Right lobe of liver (tissue), 6 donors: Measurements from ENCODE around the gene MARF1. TPM values are rescaled to one million over a fixed set of nuclear protein-coding genes. Genes with fewer than 3 reads are reported as not detected.

Experiments
- ATAC-seq, 4 donors: fragments of 200-7000 bp; cut with Tn5 transposase; one replicate each; pipeline ENCODE4 v1.9.1; 2020; ENCODE audit warnings: mild to moderate bottlenecking in 4 of 4, moderate library complexity in 4 of 4
- DNase-seq, 3 donors: peaks; one replicate each; pipeline ENCODE4 v3.0.0-alpha.2; 2020
- H3K27ac ChIP-seq, 3 donors: fragments of 200-600 bp; one replicate each; pipeline ENCODE4 v1.8.0; 2022
- H3K27me3 ChIP-seq, 2 donors: fragments of 200-600 bp; one replicate each; pipeline ENCODE4 v1.8.0; 2022
- H3K36me3 ChIP-seq, 4 donors: fragments of 200-600 bp; sonication (generic) in 1 of 4; one replicate each; pipeline versions ENCODE4 v1.5.1 to v1.8.0; 2017 to 2022; ENCODE audit warnings: control low read depth in 1 of 4
- H3K4me1 ChIP-seq, 4 donors: fragments of 200-600 bp; sonication (generic) in 1 of 4; one replicate each; pipeline versions ENCODE4 v1.5.1 to v1.8.0; 2017 to 2022; ENCODE audit warnings: control low read depth in 1 of 4
- H3K4me3 ChIP-seq, 3 donors: fragments of 200-600 bp; one replicate each; pipeline ENCODE4 v1.8.0; 2022
- H3K9me3 ChIP-seq, 4 donors: fragments of 200-600 bp; sonication (generic) in 1 of 4; one replicate each; pipeline versions ENCODE4 v1.5.1 to v1.8.0; 2017 to 2022; ENCODE audit warnings: control low read depth in 1 of 4
- CTCF ChIP-seq, 4 donors: fragments of 200-600 bp in 3 of 4; fragments of 450-650 bp in 1 of 4; IDR thresholded peaks; one replicate each; pipeline versions ENCODE4 v1.5.1 to v1.8.0; 2016 to 2022; ENCODE audit warnings: antibody characterized with exemption in 4 of 4, mild to moderate bottlenecking in 2 of 4
- POLR2A ChIP-seq: fragments of 450-650 bp; IDR thresholded peaks from one replicate; pipeline ENCODE4 v1.6.1; 2017; ENCODE audit warnings: antibody characterized with exemption, mild to moderate bottlenecking
- WGBS: methylation state at CpG from one replicate; pipeline ENCODE4 v1.1.6; 2018; ENCODE audit warnings: low coverage, low lambda C conversion rate; ENCODE audit not compliant: insufficient coverage; ENCODE audit errors: missing lambda C conversion rate; 5-methylcytosine and 5-hydroxymethylcytosine counted together
- intact Hi-C, 2 donors: fragments of 100-400 bp; cut with DNase I; formaldehyde crosslinking; loops; one replicate each; pipeline versions ENCODE4 v1.11.2 to v1.14.1; 2022
- total RNA-seq, 6 experiments: library from RNA; depleted of rRNA in 2 of 6; stranded (reverse); fragments of >200 nt in 2 of 6; fragmentation: NEBNext Ultra II Directional in 3 of 6; extraction: Animal tissue kit (Norgen Biotek cat#: 25700) in 3 of 6; gene quantifications; one replicate each; pipeline versions ENCODE4 v1.1.0 to v1.2.4, GENCODE V29; 2016 to 2023
- donor health status: DM: no; HTN: yes; CAD: no.
- donor health status: DM: no; HTN: no; CAD: no.
- donor health status: DM: no; HTN: no; CAD: no.
- donor health status: DM: no; HTN: yes; CAD: no.
- donor health status: DM: no; HTN: yes; CAD: no.

MARF1 gene
- total RNA-seq, 6 experiments from 2014 or later: 17.2 to 44.2 (median 31.2) TPM

GRCh38 chr16:15653227-15653626 is 10.3 kb upstream of the MARF1 start:
- Histone ChIP-seq H3K4me3 (no peak overlapping the region), H3K4me1 (no peaks in the 10 kb centered on the region), H3K27me3 (no peaks in the 10 kb centered on the region), H3K36me3 (no peaks in the 10 kb centered on the region), H3K9me3 (no peaks in the 10 kb centered on the region), H3K27ac (no peak overlapping the region)
- TF ChIP-seq POLR2A (no peak), CTCF (IDR thresholded peaks at IDR 0.05) (no peak)
- DNase-seq: no peak
- intact Hi-C loops: no loop called here
- WGBS: 19% methylated on average over 4 of the region's 4 CpGs
- ATAC-seq: peak in 1 of 4 donors; percentile 5

DNA sequence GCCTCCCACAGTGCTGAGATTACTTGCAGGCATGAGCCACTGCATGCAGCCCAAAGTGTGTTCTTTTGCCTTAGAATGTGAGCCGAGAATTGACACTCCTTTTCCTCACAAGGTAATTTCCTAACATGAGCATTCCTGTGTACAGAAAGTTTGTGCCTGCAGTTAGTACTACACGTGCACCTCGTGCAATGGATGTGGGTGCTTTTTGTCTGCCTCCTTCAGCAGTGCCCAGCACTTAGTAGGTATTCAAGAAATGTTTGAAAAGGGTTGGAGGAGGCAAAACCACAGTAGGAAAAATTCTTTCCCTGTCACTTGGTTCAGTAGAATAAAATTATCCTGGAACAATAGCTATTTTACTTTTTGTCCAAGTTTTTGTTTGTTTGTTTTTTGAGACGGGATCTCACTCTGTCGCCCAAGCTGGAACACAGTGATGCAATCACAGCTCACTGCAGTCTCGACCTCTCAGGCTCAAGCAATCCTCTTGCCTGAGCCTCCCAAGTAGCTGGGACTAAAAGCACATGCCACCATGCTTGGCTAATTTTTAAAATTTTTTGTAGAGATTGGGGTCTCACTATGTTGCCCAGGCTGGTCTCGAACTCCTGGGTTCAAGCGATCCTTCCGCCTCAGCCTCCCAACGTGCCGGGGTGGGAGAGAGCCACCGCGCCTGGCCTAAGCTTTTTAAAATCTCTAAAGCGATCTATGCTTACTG is 9.5 kb upstream of the MARF1 start:
- no peaks in the 10 kb centered on the region for H3K9me3 ChIP-seq
- H3K27ac ChIP-seq: no peak overlapping the region
- 84% methylated on average over 14 of the region's 14 CpGs for WGBS
- ATAC-seq (no peak), DNase-seq (no peak)
- TF ChIP-seq POLR2A (no peak), CTCF (IDR thresholded peaks at IDR 0.05) (no peak)
- intact Hi-C loops: no loop called here
- no peak overlapping the region for H3K4me3 ChIP-seq
- no peaks in the 10 kb centered on the region for H3K27me3 ChIP-seq
- no peaks in the 10 kb centered on the region for H3K36me3 ChIP-seq
- H3K4me1 ChIP-seq: no peaks in the 10 kb centered on the region

- no peaks in the 10 kb centered on the region for H3K9me3 ChIP-seq
- TF ChIP-seq CTCF (IDR thresholded peaks at IDR 0.05): no peak
- TF ChIP-seq POLR2A: no peak
- DNase-seq (peak in 2 of 3 donors; percentile 40 to 63), ATAC-seq (peak; percentile 3 to 34 (median 20))
- no peaks in the 10 kb centered on the region for H3K27me3 ChIP-seq
- WGBS: 7% methylated on average over 17 of the region's 18 CpGs
- no peaks in the 10 kb centered on the region for H3K36me3 ChIP-seq
- H3K27ac ChIP-seq: peak overlapping the region; percentile 79 to 84 (median 82)
- intact Hi-C loops: no loop called here
- no peaks in the 10 kb centered on the region for H3K4me1 ChIP-seq
- H3K4me3 ChIP-seq: peak overlapping the region; percentile 63 to 97 (median 87)
Observed at GRCh38 chr16:15650698-15651171, 7.8 kb upstream of the MARF1 start.

- peak within 1 kb of the TSS; percentile 63 to 97 (median 87) for H3K4me3 ChIP-seq
- no peaks in the 10 kb centered on the region for H3K27me3 ChIP-seq
- H3K27ac ChIP-seq: peak within 1 kb of the TSS; percentile 79 to 84 (median 82)
- under 1% methylated on average over 27 of the region's 71 CpGs for WGBS
- DNase-seq (peak; percentile 93 to 95 (median 95)), ATAC-seq (peak; percentile 98 to 100 (median 100))
- TF ChIP-seq POLR2A (peak; percentile 80), CTCF (IDR thresholded peaks at IDR 0.05) (peak in 1 of 4 donors; percentile 5)
- H3K4me1 ChIP-seq: no peaks in the 10 kb centered on the region
- intact Hi-C loops: no loop called here
- H3K36me3 ChIP-seq: no peaks in the 10 kb centered on the region
- no peaks in the 10 kb centered on the region for H3K9me3 ChIP-seq
Observed at GRCh38 chr16:15650019-15650697, 7.2 kb upstream of the MARF1 start, which contains the start of gene NDE1. Gene NDE1, plus strand, starts transcription at chr16:15650245. Its CDS starts 14,534 bp downstream, at chr16:15664779.
